ENCODE data around the gene SSH3.

DNA sequence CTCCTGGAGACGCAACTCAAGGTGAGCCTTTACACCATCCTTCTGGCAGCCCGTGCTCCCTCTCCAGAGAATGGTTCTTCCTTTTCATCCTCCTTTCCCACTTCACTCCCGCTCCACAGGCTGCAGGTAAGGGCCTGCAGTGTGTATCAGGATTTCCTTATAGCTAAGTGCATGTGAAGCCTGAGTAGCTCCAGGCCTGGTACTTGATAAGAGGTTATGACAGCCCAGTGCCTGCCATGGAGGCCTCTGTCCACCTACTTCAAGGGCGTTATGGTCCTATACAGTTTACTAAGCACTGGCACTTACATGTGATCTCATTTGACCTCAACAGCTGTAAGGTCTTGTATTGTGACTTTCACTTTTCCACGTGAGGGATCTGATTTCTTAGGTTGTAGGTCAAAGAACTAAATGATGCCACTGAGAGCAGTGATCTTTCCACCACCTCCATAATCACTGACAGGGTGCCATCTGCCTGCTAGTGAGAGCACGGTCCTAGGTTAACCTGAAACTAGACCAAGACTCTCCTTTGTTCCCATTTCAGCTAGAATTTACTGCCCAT is 18.1 kb downstream of the SSH3 start:
- TF ChIP-seq POLR2A (IDR thresholded peaks at IDR 0.05) (no peak), CTCF (IDR thresholded peaks at IDR 0.05) (no peak)
